Transverse colon (tissue), 3 donors: Measurements from ENCODE around the gene L3MBTL4.

Experiments used
- CTCF ChIP-seq, 5 experiments: fragments of 200-600 bp in 3 of 5; fragments of 450-650 bp in 2 of 5; sonication (generic) in 3 of 5; IDR thresholded peaks; 1 replicate in 2 of 5; 2 replicates in 3 of 5; pipeline ENCODE4 v1.5.1; 2016 to 2017; ENCODE audit warnings: antibody characterized with exemption in 5 of 5, inconsistent platforms in 3 of 5, mild to moderate bottlenecking in 2 of 5, moderate library complexity in 1 of 5
- POLR2A ChIP-seq: fragments of 450-650 bp; IDR thresholded peaks from one replicate; pipeline ENCODE4 v1.6.1; 2016; ENCODE audit warnings: antibody characterized with exemption, mild to moderate bottlenecking, moderate library complexity

- TF ChIP-seq CTCF (IDR thresholded peaks at IDR 0.05): no peak
- TF ChIP-seq POLR2A: no peak
Measured at GRCh38 chr18:6021306-6022073, 393.2 kb downstream of the L3MBTL4 start.
